Amniotic stem cell (primary cell): ENCODE measurements around the gene AP5B1.

ENCODE experiments used
- DNase-seq: peaks from one replicate; lab custom pipeline; 2025; lab: John Stamatoyannopoulos, UW

Gene AP5B1, protein sequence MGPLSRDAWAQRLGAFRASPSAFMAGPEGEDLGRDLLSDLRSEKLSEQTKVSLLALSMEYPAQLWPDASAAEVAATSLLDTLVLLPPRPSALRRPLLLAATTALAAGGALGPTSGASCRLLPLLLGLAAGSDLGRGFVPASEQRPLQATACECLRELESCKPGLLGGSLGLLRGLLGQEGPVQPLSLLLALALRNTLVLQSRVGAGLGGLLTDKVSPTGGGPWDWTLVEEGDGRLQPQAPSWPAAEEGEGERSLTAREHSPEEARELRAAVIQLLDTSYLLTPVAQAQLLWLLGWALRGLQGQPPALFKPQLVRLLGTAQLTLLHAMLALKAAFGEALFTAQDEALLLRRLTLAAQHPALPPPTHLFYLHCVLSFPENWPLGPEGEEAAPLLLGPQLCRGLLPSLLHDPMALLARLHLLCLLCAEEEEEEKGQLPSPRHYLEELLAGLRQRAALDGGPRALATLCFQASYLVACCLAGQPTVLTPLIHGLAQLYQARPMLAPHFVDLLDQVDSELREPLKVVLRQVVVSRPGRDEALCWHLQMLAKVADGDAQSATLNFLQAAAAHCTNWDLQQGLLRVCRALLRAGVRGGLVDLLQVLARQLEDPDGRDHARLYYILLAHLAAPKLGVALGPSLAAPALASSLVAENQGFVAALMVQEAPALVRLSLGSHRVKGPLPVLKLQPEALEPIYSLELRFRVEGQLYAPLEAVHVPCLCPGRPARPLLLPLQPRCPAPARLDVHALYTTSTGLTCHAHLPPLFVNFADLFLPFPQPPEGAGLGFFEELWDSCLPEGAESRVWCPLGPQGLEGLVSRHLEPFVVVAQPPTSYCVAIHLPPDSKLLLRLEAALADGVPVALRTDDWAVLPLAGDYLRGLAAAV

DNA sequence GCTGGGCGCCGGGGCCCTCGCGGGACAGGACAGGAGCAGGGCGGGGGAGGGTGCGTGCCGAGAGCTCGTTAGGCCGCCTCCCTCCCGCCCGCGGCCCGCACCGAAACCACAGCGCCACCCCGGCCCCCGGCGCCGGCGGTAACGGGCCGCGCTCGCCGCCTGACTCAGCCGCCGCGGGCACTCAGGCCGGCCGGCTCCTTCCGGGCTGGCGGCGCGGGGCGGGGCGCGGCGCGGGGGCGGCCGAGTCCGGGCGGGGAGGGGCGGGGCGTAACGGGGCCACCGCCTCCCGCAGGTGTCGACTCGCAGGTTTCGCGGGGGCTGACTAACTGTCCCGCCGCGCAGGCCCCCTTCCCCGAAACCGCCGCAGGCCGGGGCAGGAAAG lies at the start of gene AP5B1:
Gene AP5B1 (minus strand): TSS at position 207 of the 382 bp plus-strand sequence. CDS start 385 bp downstream, outside the sequence.
- peak; percentile 44 for DNase-seq

DNA sequence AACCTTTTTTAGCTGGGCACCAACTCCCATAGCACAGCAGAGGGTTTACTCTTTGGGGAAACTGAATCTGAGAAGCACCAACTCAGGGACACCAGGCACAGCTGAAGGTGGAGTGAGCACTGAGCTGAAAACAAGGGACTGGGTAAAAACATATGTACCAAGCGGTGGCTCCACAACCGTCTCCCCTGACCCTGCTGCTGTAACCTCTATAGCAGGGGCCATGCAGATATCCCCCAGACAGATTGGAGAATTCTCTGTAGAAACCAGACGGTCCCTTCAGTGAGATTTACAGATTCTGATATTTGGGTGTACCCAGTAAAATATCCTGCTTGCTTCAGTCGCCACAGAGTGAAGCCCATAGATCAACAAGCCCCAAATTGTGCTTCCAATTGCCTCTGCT lies 48.7 kb upstream of the AP5B1 start:
- no peak for DNase-seq

DNA sequence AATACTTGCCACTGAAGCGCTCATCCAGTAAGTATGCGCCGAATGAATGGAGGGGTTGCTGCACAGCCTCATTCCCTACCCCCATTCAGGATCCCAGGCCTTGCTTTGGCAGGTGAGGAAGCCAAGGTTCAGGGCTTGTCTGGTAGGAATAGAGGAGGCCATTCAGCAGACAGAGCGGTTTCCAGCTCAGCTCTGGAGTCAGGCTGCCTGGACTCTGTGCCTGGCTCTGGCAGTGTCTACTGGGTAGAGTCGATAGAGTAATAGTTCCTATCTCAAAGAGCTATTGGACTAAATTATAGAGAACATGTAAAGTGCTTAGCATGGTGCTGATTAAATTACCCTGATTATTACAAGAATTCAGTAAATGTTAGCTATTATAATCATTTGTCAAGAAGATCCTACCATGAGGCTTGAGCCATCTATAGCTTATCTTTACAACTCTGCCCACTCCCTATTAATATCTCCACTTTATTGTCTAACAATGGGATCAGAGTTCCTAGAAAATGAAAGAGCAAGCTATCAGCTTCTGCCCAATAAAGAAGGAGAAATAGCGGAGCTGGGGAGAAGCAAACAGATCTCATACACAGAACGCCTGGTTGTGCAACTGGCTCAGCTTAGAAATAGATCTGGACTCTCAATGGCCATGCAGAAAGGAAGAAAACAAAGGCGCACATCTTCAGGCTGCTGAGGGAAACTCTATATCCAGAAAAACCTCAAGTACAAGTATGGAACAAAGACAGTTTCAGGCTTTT lies 46.4 kb upstream of the AP5B1 start:
- no peak for DNase-seq

DNA sequence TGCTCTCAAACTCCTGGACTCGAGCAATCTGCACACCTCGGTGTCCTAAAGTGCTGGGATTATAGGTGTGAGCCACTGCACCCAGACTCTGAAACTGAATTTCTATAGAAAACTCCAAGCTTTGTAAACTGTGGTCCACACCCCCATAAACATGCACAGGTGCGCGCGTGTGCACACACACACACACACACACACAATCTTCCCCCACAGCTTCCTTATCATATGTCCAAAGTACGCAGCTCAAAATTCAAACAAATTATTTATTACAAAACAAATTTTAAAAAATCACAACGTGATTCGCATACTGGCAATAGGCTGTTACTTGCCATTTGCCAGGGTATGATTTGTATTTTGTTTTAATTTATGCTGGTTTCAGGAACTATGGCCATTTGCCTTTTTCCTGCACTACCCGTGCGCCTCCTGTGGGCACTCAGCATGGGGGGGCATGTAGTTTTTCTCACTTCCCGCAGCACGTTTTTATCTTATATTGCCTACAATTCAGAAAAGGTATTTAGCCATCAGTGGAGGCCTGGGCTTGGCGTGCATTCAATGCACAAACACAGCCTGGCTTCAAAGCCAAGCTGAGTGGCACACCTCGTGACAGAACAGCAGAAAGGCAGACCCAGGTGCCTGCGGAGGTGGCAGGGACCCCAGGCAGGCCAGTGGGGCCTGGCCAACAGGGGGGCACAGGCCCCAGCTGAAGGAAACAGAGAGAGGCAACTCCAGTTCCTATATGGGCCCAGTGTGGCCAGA lies 42.2 kb upstream of the AP5B1 start:
- no peak for DNase-seq

DNA sequence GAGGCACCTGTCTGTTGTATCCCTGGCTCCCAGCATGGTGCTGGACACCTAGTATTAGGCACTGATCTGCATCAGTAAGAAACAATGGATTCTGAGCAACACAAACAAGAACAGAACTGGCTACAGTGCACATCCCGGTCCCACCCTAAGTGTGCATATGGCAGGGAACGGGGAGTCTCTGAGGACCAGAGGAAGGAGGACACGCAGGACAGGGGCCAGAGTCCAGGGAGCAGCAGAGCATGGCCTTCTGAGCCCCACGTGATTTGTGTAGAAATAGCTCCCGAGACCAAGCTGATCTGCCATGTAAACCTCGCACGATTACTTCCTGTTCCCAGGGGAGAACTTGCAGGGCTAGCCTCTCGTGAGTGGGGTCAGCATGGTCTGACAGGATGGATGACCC lies 40.3 kb upstream of the AP5B1 start:
- no peak for DNase-seq

DNA sequence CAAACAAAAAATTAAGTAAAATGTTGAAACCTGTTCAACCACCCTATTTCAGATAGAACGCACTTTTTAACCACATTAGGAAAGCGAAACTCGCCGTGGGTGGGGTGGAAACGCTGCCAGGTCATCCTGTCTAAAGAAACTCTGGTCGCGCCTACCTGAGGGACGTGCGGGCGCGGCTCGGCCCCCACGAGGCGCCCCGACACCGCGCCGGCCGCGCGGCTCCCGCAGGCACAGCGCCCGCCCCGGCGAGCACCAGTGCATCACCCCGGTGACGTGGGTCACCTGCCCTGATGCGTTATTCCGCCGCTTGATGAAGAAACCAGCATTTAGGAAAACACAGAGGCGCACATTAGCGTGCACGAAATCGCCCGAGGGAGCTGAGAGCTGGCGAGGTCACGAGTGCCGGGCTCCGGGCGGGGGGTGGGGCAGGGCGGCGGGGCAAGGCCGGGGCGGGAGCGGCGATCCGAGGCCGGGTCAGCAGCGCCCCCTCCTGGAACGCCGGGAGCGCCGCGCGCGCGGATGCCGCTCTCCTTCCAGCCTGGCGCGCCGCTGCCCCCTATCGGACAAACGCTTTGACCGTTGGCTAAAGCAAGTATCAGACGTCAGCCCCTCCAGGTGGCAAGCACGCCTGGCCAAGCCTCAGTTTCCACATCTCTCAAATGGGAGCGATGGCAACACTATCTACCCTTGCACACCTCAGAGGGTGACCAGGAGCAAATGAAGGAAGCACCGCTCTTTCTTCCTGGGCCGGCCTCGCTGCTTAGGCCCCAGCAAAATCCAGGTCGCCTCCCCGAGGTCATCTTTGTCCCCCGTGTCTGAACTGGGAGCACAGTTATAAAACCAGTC lies 37.3 kb upstream of the AP5B1 start:
- DNase-seq = peak; percentile 92

DNA sequence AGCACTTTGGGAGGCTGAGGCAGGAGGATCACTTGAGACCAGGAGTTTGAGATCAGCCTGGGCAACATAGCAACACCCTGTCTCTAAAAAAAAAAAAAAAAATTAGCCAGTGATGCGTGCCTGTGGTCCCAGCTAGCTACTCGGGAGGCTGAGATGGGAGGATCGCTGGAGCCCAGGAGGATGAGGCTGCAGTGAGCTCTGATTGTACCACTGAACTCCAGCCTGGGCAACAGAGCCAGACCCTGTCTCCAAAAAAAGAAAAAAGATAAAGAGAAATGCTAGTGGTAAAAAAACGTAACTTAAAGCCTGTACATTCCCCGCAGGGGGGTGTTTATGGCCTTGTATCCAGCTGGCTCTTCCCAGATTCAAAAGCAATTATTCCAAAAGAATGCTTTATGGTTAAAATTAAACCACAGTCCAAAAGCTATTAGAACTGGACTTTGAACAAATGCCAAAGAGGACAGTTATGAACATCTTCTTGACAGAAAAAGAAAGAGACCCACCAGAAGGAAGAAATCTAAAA lies 36.6 kb upstream of the AP5B1 start:
- DNase-seq = no peak

DNA sequence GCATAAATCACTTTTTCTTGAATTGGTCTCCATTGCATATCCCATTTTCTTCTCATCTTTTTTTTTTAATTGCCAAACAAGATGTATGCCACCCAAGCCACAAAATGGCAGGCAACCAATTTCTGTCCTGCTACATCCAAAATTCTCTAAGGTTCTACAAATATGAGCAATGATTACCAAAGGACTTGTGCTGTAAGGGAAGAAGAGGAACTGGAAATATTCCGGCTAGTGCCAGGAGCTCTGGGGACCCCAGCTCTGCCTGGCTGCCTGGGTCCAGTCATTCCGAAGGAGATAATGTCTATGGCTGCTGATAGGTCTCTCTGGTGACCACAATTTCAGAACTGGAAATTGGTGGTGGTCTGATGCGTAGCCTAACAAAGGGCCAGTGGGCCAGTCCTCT lies 35.9 kb upstream of the AP5B1 start:
- DNase-seq = no peak

DNA sequence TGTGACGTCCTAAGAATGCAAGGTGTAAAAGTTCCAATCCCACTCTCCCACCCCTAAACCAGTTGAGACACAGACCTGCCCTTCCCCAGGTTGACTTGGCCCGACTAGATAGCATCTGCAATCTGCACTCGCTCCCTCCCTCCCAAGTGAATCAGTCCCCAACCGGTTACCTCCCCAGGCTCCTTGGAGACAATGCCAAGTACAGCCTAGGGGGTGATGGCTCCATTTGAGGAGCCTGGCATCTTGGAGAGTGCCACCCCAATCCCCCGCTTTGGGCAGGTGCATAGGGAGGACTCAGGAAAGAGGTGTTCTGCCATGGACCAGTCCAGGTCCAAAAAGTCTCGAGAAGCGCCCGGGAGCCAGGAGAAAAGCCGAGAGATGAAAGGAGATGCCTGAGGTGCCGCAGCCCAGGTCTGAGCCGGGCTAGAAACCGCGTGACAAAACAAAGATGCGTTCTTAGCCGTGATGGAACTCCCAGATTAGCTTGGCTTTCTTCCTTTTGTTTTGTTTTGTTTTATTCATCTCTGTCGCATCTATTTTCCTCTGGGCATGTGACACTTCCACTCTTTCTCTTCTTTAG lies 34.3 kb upstream of the AP5B1 start:
- no peak for DNase-seq

DNA sequence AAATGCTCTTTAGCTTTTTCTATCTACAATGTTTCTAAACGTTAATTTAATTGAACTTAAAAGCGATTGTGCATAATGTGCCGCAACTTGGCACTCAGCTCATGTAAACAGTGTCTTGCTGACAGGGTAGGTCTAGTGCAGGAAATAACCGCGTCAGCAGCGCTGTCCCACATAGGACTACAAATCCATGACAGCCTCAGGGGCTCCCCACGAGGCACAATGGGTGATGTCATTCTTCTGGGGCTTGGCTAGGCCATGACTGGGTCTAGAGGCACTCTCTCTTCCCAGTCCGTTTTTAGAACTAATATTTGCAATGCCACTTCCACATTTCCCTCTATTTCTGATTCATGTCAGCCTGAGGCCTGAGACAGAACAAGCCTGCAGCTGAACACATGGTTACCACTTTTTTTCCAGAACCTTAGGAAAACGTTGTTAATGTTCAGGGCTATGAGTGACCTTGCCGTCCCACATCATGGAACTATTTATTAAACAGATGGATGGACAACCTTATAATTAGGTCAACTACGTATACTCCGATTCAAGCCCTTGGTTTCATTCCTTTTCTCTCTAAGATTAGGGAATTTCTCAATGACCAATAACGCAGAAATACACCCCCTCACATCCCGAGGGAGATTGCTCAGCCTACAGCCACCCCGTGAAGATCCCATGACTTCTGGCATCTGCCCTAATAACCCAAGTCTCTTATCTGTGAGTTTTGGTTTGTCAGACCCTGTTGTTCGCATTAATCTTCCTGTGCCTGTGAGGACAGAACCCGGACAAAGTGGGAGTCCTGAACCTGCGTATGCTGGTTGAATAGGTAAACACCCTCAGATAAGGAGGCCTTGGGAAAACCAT lies 33.6 kb upstream of the AP5B1 start:
- no peak for DNase-seq

DNA sequence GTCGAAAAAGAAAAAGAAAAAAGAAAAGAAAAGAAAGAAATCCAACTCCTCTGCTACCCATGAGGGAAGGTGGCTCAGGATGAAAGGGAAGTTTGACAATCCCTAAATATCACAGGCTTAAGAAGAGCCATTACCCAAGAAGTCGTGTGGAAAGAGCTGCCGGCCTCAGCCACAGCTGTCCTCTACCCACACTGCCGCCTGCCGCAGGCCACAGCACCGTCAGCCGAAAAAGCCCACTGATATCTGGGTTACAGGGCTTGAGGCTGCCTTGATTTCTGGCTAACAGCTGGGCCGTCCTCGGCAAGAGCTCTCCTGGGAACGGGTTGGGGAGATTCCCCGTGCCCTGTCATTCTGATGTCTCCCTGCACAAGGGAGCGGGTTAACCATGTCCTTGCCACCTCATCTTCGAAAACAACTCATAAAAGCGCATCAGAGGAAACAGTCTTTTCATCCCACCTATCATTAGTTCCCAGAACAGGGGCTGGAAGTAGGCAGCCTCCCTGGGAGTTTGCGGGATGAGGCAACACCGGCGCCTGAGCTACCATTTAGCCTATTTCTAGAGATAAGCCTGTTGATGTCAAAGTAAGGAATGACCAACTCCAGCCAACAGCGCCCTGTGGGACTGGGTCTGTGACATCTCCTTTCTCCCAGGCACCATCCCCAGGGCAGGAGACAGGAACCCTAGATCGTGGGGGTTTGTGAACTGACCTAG lies 31.1 kb upstream of the AP5B1 start:
- DNase-seq = no peak

DNA sequence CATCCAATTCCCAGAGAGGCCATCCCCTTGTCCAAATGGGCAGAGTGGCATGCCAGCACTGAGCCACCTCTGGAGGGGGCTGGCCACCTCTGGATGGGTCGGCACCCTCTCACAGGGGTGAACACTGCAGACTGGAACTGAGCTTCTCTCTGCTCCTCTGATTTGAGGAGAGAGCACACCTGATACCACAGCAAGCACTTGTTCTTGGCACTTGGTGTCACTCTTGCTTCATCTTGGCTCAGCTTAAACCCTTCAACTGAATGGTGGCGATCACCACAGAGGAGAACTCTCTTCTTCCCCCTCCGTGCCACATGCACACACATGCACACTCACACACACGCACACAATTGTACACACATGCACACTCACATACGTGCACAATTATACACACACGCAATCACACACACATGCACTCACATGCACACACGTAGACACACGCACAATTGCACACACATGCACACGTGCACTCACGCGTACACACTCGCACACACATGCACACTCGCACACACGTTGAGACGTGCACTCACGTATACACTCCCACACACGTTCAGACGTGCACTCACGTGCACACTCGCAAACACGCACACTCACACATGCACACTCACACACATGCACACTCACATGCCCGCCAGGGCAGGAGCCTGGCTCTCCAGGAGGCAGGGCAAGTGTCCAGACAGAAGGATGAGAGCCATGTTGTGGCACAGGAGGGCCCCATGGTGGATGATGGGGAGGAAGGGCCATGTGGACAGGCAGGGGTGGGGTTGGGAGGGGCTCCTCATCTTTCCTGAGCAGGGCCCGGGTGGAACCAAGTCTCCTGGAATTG lies 29.5 kb upstream of the AP5B1 start:
- DNase-seq = no peak

DNA sequence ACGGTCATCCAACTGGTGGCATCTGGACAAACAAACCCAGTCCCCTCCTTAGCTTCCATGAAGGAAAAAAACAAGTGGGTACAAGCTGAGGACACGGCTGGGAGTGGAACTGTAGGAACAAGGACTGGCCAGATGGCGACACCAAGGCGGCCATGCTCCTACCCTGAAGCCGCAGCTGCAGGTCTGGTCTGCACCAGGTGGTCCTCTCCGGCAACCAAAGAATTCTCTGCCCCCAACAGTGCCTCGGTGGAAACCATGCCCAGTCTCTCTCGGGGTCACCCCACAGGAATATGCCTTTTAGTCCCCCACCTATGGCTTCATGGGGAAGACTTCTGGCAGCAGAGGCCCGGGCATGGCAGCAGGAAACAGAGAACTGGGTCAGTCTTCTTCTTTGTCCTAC lies 28.7 kb upstream of the AP5B1 start:
- no peak for DNase-seq

DNA sequence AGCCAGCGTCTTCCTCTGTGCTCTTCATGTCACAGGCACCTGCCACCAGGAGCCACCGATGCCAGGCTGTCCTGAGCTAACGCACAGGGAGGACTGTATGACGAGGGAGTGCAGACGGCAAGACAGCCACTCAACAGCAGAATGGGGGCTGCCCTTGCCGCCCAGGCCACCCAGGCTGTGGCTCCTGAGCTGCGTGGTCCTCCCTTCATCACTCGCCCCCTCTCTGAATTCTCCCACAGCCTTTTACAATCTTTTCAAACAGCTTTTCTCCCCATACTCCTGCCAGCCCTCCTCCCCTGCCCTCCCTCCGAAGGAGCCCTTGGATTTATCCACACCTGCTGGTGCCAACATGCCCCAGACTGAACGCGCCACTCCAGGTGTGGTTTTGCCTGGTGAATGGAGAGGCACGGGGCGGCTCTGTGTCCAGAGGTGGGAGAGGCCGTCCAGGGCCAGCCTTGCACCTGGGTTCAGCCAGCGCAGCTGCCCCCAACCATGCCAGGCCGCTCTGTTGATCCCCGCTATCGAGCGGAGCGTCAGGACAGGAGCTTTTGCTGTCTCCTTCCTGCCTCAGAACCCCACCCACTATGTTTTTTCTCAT lies 28.1 kb upstream of the AP5B1 start:
- no peak for DNase-seq

DNA sequence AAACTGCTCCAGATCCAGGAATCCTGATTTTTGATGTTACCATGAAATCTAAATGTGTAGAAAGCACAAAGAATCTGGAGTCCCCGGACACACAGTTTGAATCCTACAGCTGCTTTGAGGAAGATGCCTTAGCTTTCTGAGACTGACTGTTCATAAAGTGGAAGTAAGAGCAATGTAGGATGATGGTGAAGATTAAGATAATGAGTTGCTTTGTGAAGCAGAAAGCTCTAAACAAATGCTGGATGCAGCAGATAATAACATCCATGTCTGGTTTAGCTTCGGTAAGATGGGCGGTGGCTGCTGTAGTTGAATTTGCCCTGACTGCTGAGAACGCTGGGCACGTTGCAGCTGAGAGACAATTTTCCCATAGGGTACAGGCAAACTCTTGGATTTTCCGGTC lies 26.2 kb upstream of the AP5B1 start:
- DNase-seq = no peak

DNA sequence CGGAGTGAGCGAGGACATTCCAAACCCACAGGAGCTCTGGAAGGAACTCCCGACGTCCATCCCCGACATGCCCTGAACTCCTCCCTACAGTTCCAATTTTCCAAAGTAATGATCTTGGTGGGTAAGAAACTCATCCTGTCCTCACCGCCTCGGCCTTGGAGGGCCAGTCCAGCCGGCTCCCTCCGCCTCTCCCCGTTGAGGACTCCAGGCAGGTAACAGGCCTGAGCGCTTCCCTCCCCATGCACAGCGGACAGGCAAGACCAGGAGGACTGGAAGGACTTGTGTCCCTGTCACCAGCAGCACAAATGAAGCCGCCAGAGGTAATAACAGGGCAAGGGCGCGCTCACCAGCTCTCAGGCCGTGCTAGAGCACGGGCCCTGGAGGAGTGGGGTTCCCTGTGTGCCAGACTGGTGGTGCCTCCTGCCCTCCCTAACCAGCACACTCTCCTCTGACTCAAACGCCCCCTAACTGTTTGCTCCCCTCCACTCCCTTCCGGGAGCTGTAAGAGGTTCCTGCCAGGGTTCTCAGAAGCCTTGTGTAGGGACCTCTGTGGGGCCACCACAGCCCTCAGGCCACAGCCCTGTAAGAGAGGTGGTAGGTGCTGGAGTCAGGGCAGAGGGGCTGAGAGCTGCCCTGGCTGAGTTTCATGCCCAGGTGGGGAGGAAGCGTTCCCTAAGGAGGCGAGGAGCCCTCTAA lies 23.2 kb upstream of the AP5B1 start:
- no peak for DNase-seq

DNA sequence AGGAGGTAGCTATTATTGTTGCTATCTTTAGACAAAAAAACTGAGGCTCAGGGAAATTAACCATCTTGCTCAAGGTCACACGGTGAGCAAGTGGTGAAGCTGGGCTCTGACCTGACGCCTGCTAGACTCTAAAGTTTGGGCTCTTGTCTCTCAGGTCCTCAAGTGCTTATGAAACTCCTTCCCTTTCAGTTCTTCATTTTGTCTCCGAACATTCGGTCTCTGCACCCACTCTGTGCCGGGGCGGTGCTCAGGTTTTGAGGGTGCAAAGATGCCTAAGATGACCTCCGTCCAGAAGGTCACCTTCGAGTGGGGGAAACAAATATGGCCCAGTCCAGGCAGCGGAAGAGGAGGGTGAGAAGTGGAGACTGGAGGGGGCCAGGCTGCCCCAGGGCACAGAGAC lies 22.1 kb upstream of the AP5B1 start:
- DNase-seq = no peak
